Gastroesophageal sphincter (tissue), 4 donors: ENCODE data around the gene LAMA3. TPM values are rescaled to one million over a fixed set of nuclear protein-coding genes. Genes with fewer than 3 reads are reported as not detected.

Experiments used
- ATAC-seq: fragments of 150-250 bp; one replicate; pipeline ENCODE4 v1.9.1; 2016; ENCODE audit warnings: mild to moderate bottlenecking, moderate library complexity
- H3K27ac ChIP-seq, 4 donors: fragments of 200-600 bp; sonication (generic) in 3 of 4; 1 replicate in 3 of 4; 2 replicates in 1 of 4; pipeline ENCODE4 v1.5.1; 2016 to 2019
- H3K27me3 ChIP-seq: fragments of 200-600 bp; sonication (generic); one replicate; pipeline ENCODE4 v1.5.1; 2019
- H3K36me3 ChIP-seq, 2 donors: fragments of 200-600 bp; sonication (generic); one replicate each; pipeline ENCODE4 v1.5.1; 2019; ENCODE audit warnings: control low read depth in 1 of 2
- H3K4me1 ChIP-seq, 3 donors: fragments of 200-600 bp; sonication (generic); 1 replicate in 2 of 3; 2 replicates in 1 of 3; pipeline ENCODE4 v1.5.1; 2016 to 2019; ENCODE audit warnings: control low read depth in 2 of 3
- H3K4me3 ChIP-seq, 2 donors: fragments of 200-600 bp; sonication (generic); one replicate each; pipeline ENCODE4 v1.5.1; 2019; ENCODE audit warnings: mild to moderate bottlenecking in 1 of 2, moderate library complexity in 1 of 2
- H3K9me3 ChIP-seq, 3 donors: fragments of 200-600 bp; sonication (generic); one replicate each; pipeline ENCODE4 v1.5.1; 2017 to 2019; ENCODE audit warnings: control low read depth in 2 of 3
- CTCF ChIP-seq, 4 experiments: fragments of 200-600 bp in 2 of 4; fragments of 450-650 bp in 2 of 4; sonication (generic) in 1 of 4; IDR thresholded peaks; one replicate each; pipeline ENCODE4 v1.5.1; 2017 to 2019; ENCODE audit warnings: antibody characterized with exemption in 4 of 4, mild to moderate bottlenecking in 2 of 4, moderate library complexity in 2 of 4
- EP300 ChIP-seq: sonication (generic); formaldehyde crosslinking; IDR thresholded peaks from one replicate; pipeline ENCODE4 v1.6.1; 2017; ENCODE audit warnings: antibody characterized with exemption, mild to moderate bottlenecking
- POLR2A ChIP-seq, 2 donors: fragments of 450-650 bp; IDR thresholded peaks; one replicate each; pipeline ENCODE4 v1.6.1; 2017; ENCODE audit warnings: antibody characterized with exemption in 2 of 2, mild to moderate bottlenecking in 2 of 2, moderate library complexity in 1 of 2
- POLR2AphosphoS5 ChIP-seq: sonication (generic); formaldehyde crosslinking; IDR thresholded peaks from one replicate; pipeline ENCODE4 v1.6.1; 2017; ENCODE audit warnings: antibody characterized with exemption
- WGBS, 2 donors: methylation state at CpG; one replicate each; pipeline ENCODE4 v1.1.5; 2018; ENCODE audit warnings: low coverage in 1 of 2; 5-methylcytosine and 5-hydroxymethylcytosine counted together
- total RNA-seq, 4 donors: library from RNA; depleted of rRNA; stranded (reverse); fragments of >200 nt; gene quantifications; one replicate each; pipeline ENCODE4 v1.1.0, GENCODE V29; 2016

LAMA3 gene
- total RNA-seq, 4 donors from 2014 or later, result 8.3 to 13.5 (median 9.5) TPM

- ATAC-seq, result no peak
- Histone ChIP-seq H3K9me3 (no peaks in the 10 kb centered on the region), H3K4me1 (no peaks in the 10 kb centered on the region), H3K27me3 (no peaks in the 10 kb centered on the region), H3K4me3 (no peak overlapping the region), H3K27ac (no peak overlapping the region), H3K36me3 (peaks cover 0 to 80% of the 10 kb centered on the region in 2 donors)
- TF ChIP-seq POLR2AphosphoS5 (no peak), POLR2A (IDR thresholded peaks at IDR 0.05) (no peak), EP300 (no peak), CTCF (IDR thresholded peaks at IDR 0.05) (no peak)
- 94 to 100% methylated on average over 1 to 4 of the region's 15 CpGs for WGBS, 2 donors
These were observed 156.9 kb downstream of the LAMA3 start for GRCh38 chr18:23845988-23846630.

GRCh38 chr18:23847321-23847986 is 158.2 kb downstream of the LAMA3 start:
- H3K36me3 ChIP-seq, result peaks cover 0 to 77% of the 10 kb centered on the region in 2 donors
- no peaks in the 10 kb centered on the region for H3K9me3 ChIP-seq
- ATAC-seq, result no peak
- 71% methylated on average over 1 of the region's 19 CpGs; no CpG with 5 or more reads in 1 of the 2 donors for WGBS, 2 donors
- H3K27ac ChIP-seq, result no peak overlapping the region
- TF ChIP-seq POLR2AphosphoS5, result no peak
- TF ChIP-seq POLR2A (IDR thresholded peaks at IDR 0.05), result no peak
- TF ChIP-seq CTCF (IDR thresholded peaks at IDR 0.05), result no peak
- no peak for TF ChIP-seq EP300
- H3K27me3 ChIP-seq, result no peaks in the 10 kb centered on the region
- H3K4me3 ChIP-seq, result no peak overlapping the region
- no peaks in the 10 kb centered on the region for H3K4me1 ChIP-seq

GRCh38 chr18:23849141-23849540 is 159.9 kb downstream of the LAMA3 start:
- ATAC-seq, result no peak
- Histone ChIP-seq H3K27ac (no peak overlapping the region), H3K4me3 (no peak overlapping the region), H3K4me1 (no peaks in the 10 kb centered on the region), H3K9me3 (no peaks in the 10 kb centered on the region), H3K27me3 (no peaks in the 10 kb centered on the region), H3K36me3 (peaks cover 0 to 60% of the 10 kb centered on the region in 2 donors)
- TF ChIP-seq CTCF (IDR thresholded peaks at IDR 0.05), result no peak
- TF ChIP-seq POLR2A (IDR thresholded peaks at IDR 0.05), result no peak
- TF ChIP-seq POLR2AphosphoS5, result no peak
- no peak for TF ChIP-seq EP300
- 29 to 43% methylated on average over 1 of the region's 1 CpG for WGBS, 2 donors

- TF ChIP-seq EP300 (no peak), POLR2A (IDR thresholded peaks at IDR 0.05) (no peak), CTCF (IDR thresholded peaks at IDR 0.05) (no peak), POLR2AphosphoS5 (no peak)
- WGBS, 2 donors, result 90 to 97% methylated on average over 3 of the region's 3 CpGs
- Histone ChIP-seq H3K4me1 (no peaks in the 10 kb centered on the region), H3K27ac (no peak overlapping the region), H3K4me3 (no peak overlapping the region), H3K9me3 (no peaks in the 10 kb centered on the region), H3K36me3 (peaks cover 0 to 53% of the 10 kb centered on the region in 2 donors), H3K27me3 (no peaks in the 10 kb centered on the region)
- ATAC-seq, result no peak
These were observed 161.0 kb downstream of the LAMA3 start for GRCh38 chr18:23850215-23850614.
